T-helper 2 cell treated with Interferon-gamma antibody and Interleukin-4, amounts not matched to agents 100 ng/mL and 5 ng/mL, for 36 hours (primary cell): ENCODE results near the gene PPT1. TPM values are rescaled to one million over a fixed set of nuclear protein-coding genes. Genes with fewer than 3 reads are reported as not detected.
"Not testable (repeated sequence)": the region's sequence is repeated elsewhere in the genome, so short reads cannot be mapped to it uniquely, and the experiment has no call there.

Experiments
- intact Hi-C: fragments of 100-400 bp; cut with micrococcal nuclease; formaldehyde crosslinking; loops from one replicate; pipeline ENCODE4 v1.15.1; 2023
- total RNA-seq: library from RNA; stranded (reverse); gene quantifications from 2 replicates; pipeline ENCODE4 v1.2.3, GENCODE V29; 2022

PPT1 gene
- total RNA-seq, 1 donor from 2014 or later, result 102 TPM

- intact Hi-C loops, result no loop called here
These were observed 4.1 kb downstream of the PPT1 start for GRCh38 chr1:40092706-40093639.

- intact Hi-C loops, result no loop called here
These were observed 4.8 kb downstream of the PPT1 start for GRCh38 chr1:40092241-40092640.

GRCh38 chr1:40090652-40091355, 6.2 kb downstream of the PPT1 start:
- intact Hi-C loops, result no loop called here

GRCh38 chr1:40084750-40085149, 12.3 kb downstream of the PPT1 start:
- intact Hi-C loops, result not testable (repeated sequence)

- intact Hi-C loops, result no loop called here
These were observed 15.2 kb downstream of the PPT1 start for GRCh38 chr1:40081871-40082270.

GRCh38 chr1:40079774-40080400, 17.2 kb downstream of the PPT1 start:
- intact Hi-C loops, result loop anchor here (2.0 kb wide), 1 partner anchor 259 kb away; no protein-coding TSS in a partner anchor

- intact Hi-C loops, result loop anchor here (2.0 kb wide), 1 partner anchor 260 kb away; no protein-coding TSS in a partner anchor
These were observed 18.3 kb downstream of the PPT1 start for GRCh38 chr1:40078512-40079333.

- intact Hi-C loops, result no loop called here
These were observed 20.1 kb downstream of the PPT1 start for GRCh38 chr1:40076895-40077312.

- intact Hi-C loops, result no loop called here
These were observed 21.8 kb downstream of the PPT1 start for GRCh38 chr1:40075266-40075665.

GRCh38 chr1:40073062-40073461, 24.0 kb downstream of the PPT1 start:
- intact Hi-C loops, result no loop called here

- intact Hi-C loops, result no loop called here
These were observed 24.9 kb downstream of the PPT1 start for GRCh38 chr1:40072142-40072541.

GRCh38 chr1:40067851-40068250, 29.2 kb downstream of the PPT1 start:
- intact Hi-C loops, result no loop called here

GRCh38 chr1:40067023-40067422, 30.0 kb downstream of the PPT1 start:
- intact Hi-C loops, result no loop called here

GRCh38 chr1:40064797-40065499, 32.1 kb downstream of the PPT1 start:
- intact Hi-C loops, result no loop called here

GRCh38 chr1:40059960-40060750, 36.9 kb downstream of the PPT1 start:
- intact Hi-C loops, result loop anchor here (1.0 kb wide), 1 partner anchor 20 kb away; the partner anchor contains the start of gene CAP1

GRCh38 chr1:40059338-40059959, 37.6 kb downstream of the PPT1 start:
- intact Hi-C loops, result loop anchor here (1.0 kb wide), 1 partner anchor 19 kb away; the partner anchor contains the start of gene CAP1

- intact Hi-C loops, result loop anchor here (1.0 kb wide), 1 partner anchor 18 kb away; the partner anchor contains the start of gene CAP1
These were observed 38.4 kb downstream of the PPT1 start for GRCh38 chr1:40058453-40059337.

GRCh38 chr1:40058097-40058452, 39.0 kb downstream of the PPT1 start:
- intact Hi-C loops, result no loop called here
